Coronary artery (tissue), 2 donors: ENCODE measurements around the gene PYCARD.

ENCODE experiments used
- DNase-seq: peaks from one replicate; pipeline ENCODE4 v3.0.0-alpha.2; 2017; ENCODE audit warnings: low spot score
- H3K27ac ChIP-seq, 2 donors: fragments of 200-600 bp; sonication (generic); one replicate each; pipeline ENCODE4 v1.5.1; 2016 to 2019
- H3K4me3 ChIP-seq: fragments of 200-600 bp; sonication (generic); 2 replicates; pipeline ENCODE4 v1.5.1; 2016; ENCODE audit warnings: mild to moderate bottlenecking, moderate library complexity
- TF ChIP-seq, protein P1 (sequence below): fragments of 200-600 bp; sonication (generic); IDR thresholded peaks from one replicate; pipeline ENCODE4 v1.5.1; 2019; ENCODE audit warnings: antibody characterized with exemption

PYCARD gene

GRCh38 chr16:31157136-31157535 is 45.4 kb downstream of the PYCARD start:
- TF ChIP-seq, protein P1, sequence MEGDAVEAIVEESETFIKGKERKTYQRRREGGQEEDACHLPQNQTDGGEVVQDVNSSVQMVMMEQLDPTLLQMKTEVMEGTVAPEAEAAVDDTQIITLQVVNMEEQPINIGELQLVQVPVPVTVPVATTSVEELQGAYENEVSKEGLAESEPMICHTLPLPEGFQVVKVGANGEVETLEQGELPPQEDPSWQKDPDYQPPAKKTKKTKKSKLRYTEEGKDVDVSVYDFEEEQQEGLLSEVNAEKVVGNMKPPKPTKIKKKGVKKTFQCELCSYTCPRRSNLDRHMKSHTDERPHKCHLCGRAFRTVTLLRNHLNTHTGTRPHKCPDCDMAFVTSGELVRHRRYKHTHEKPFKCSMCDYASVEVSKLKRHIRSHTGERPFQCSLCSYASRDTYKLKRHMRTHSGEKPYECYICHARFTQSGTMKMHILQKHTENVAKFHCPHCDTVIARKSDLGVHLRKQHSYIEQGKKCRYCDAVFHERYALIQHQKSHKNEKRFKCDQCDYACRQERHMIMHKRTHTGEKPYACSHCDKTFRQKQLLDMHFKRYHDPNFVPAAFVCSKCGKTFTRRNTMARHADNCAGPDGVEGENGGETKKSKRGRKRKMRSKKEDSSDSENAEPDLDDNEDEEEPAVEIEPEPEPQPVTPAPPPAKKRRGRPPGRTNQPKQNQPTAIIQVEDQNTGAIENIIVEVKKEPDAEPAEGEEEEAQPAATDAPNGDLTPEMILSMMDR, result no peak
- DNase-seq, result no peak
- no peak overlapping the region for H3K4me3 ChIP-seq

More at GRCh38 chr16:31157136-31157535, 45.4 kb downstream of the PYCARD start:
- H3K27ac ChIP-seq, result no peak overlapping the region
